Fibroblast of villous mesenchyme (primary cell): ENCODE data around the gene TSPEAR. TPM values are rescaled to one million over a fixed set of nuclear protein-coding genes. Genes with fewer than 3 reads are reported as not detected.

Experiments
- DNase-seq: peaks from one replicate; pipeline ENCODE4 v3.0.0-alpha.2; 2010; ENCODE audit warnings: low read depth
- H3K4me3 ChIP-seq: 2 replicates; pipeline ENCODE4 v1.5.1; 2011; ENCODE audit warnings: low read depth, mild to moderate bottlenecking, low read length
- CTCF ChIP-seq: IDR thresholded peaks from 2 replicates; pipeline ENCODE4 v1.5.1; 2012; ENCODE audit warnings: low read depth, mild to moderate bottlenecking, low read length; ENCODE audit not compliant: insufficient read depth
- total RNA-seq: library from RNA; depleted of rRNA; stranded (reverse); fragments of >200 nt; gene quantifications from 2 replicates; pipeline ENCODE4 v1.2.3, GENCODE V29; 2012

TSPEAR gene
- total RNA-seq, 1 donor, result not detected

DNA sequence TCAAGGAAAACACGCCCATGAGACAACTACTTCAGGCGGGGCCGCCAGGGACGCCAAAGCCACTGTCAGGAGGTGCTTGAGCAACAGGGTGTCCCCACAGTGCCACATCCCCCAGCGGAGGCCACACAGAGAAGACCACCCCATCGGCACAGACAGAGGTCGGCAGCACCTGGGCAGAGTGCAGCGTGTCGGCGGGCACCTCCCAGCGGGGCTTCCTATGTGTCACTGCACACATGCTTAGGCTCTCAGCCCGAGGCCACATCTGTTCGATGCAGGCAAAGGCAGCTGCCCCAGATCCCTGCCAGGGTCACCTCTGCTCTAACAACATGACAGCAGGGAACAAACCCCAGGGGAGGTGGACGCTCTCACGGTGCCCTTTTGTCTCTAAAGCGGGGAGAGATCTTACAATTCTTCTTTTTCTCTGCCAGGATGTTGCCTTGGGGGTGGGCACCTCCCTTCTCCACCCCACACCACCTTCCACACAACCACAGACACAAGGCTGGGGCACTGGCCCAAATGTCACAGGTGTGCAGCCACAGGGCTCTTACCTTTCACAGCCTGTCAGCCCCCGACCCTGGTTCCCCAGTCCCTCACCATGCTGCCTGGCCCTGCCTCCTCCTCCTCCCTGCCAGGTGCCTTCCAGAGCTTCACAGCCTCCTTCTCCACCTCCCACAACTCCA lies 95.3 kb downstream of the TSPEAR start:
- no peak for TF ChIP-seq CTCF
- no peak overlapping the region for H3K4me3 ChIP-seq
- no peak for DNase-seq

DNA sequence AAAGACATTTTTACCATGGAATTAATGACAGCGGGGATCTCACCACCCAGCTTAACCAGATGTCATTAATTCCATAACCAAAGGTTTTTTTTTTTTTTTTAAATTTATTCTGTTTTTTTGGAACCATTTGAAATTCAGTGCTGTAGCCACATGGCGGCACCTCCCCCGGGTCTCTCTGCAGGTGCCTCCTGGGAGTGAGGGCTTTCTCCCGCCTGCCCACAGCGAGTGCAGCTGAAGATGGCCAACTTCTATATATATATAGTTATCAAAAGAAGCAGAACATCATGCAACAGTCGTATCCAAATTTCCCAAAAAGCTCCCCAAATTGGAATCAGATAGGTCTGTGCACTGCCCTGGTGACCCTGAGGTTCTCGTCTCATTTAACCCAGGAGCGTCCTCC lies 95.9 kb downstream of the TSPEAR start:
- no peak overlapping the region for H3K4me3 ChIP-seq
- DNase-seq, result no peak
- TF ChIP-seq CTCF, result no peak

GRCh38 chr21:44614961-44615391 lies 96.4 kb downstream of the TSPEAR start:
- no peak for DNase-seq
- no peak for TF ChIP-seq CTCF
- no peak overlapping the region for H3K4me3 ChIP-seq

- DNase-seq, result no peak
- no peak overlapping the region for H3K4me3 ChIP-seq
- no peak for TF ChIP-seq CTCF
These were observed 97.2 kb downstream of the TSPEAR start for GRCh38 chr21:44614161-44614631.

GRCh38 chr21:44613386-44614155 lies 97.8 kb downstream of the TSPEAR start:
- no peak overlapping the region for H3K4me3 ChIP-seq
- DNase-seq, result no peak
- TF ChIP-seq CTCF, result no peak

DNA sequence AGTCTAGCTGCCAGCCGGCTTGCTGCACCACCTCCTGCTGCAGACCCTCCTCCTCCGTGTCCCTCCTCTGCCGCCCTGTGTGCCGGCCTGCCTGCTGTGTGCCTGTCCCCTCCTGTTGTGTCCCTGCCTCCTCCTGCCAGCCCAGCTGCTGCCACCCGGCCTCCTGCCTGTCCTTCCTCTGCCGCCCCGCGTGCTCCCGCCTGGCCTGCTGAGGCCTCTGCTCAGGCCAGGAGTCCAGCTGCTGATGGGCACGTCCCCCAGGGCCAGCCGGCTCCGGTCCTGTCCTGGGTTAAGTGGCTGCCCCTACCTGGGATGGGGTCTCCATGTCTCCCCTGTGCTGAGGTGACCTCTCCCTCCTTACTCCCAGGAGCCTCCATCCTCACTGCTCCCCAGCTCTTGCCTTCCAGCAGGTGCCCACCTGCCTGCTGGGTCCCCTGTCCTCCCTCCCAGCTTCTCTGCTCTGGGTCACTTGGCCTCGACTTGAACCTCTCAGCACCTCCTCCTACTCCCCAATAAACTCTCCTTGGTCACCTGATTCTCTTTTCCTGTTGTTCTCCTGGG lies 98.6 kb downstream of the TSPEAR start:
- no peak for DNase-seq
- TF ChIP-seq CTCF, result no peak
- H3K4me3 ChIP-seq, result no peak overlapping the region
